HG03045 (cell line): ENCODE data around the gene KRCC1.
"Not testable (repeated sequence)": the region's sequence is repeated elsewhere in the genome, so short reads cannot be mapped to it uniquely, and the experiment has no call there.

Experiments
- ATAC-seq: cut with Tn5 transposase; IDR thresholded peaks from one replicate; pipeline ENCODE4 v1.9.1; 2021; ENCODE audit warnings: mild to moderate bottlenecking, moderate library complexity; ENCODE audit not compliant: unreplicated experiment

The KRCC1 gene

GRCh38 chr2:88005776-88006175 is 49.8 kb downstream of the KRCC1 start:
- no peak for ATAC-seq

- no peak for ATAC-seq
These were observed 52.4 kb downstream of the KRCC1 start for GRCh38 chr2:88003074-88003755.

- ATAC-seq: no peak
These were observed 53.2 kb downstream of the KRCC1 start for GRCh38 chr2:88002359-88002707.

GRCh38 chr2:88000474-88000873 is 55.1 kb downstream of the KRCC1 start:
- ATAC-seq: not testable (repeated sequence)

GRCh38 chr2:87996570-87996969 is 59.0 kb downstream of the KRCC1 start:
- no peak for ATAC-seq

- ATAC-seq: no peak
These were observed 59.8 kb downstream of the KRCC1 start for GRCh38 chr2:87995756-87996155.

- not testable (repeated sequence) for ATAC-seq
These were observed 61.2 kb downstream of the KRCC1 start for GRCh38 chr2:87994304-87994850.

- ATAC-seq: not testable (repeated sequence)
These were observed 63.0 kb downstream of the KRCC1 start for GRCh38 chr2:87992569-87992968.

GRCh38 chr2:87987473-87987872 is 68.1 kb downstream of the KRCC1 start:
- ATAC-seq: not testable (repeated sequence)

GRCh38 chr2:87985902-87986301 is 69.7 kb downstream of the KRCC1 start:
- ATAC-seq: not testable (repeated sequence)

GRCh38 chr2:87981182-87981581 is 74.4 kb downstream of the KRCC1 start:
- ATAC-seq: not testable (repeated sequence)
